ENCODE measurements around the gene F2RL1. TPM values are rescaled to one million over a fixed set of nuclear protein-coding genes. Genes with fewer than 3 reads are reported as not detected.

F2RL1 gene
- total RNA-seq, 1 donor from 2014 or later = 0.42 TPM

DNA sequence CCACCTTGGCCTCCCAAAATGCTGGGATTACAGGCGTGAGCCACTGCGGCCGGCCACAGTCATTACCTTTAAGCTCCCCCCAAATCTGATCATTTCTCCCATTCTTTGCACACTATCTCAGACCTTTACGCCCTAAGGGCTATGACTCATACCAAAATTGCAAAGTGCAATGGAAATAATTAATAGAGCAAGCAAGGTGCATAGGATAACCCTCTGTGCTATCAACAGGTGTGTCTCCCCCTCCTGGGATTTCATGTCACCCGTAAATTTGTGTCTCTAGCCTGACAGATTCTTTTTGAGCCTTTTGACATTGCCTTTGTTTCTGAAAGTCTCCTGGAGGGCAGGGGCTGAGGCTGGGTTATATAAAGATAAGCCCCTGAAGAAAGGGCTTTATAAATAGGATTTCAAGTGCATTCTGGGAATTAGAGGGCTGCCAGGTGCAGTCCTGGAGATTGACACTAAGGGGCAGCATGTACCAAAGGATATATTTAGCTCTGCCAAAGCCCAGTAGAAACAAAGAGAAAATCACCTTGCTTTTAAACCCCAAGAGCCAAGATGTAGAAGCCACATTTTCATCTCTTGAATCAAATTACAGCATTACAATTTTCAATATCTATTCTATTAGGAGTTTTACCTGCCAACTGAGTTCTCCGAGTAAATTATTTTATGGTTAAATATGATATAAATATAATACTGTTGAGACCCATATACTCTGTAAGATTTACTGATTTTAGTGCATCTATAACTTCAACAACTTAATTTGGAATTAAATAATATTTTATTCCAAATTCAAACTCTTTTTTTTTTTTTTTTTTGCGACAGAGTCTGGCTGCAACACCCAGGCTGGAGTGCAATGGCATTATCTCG lies 49.2 kb downstream of the F2RL1 start:
- no peaks in the 10 kb centered on the region for H3K36me3 Mint-ChIP-seq (ENCODE audit: unreplicated experiment)
- H3K9me3 Mint-ChIP-seq (ENCODE audit: unreplicated experiment) = no peaks in the 10 kb centered on the region
- no peaks in the 10 kb centered on the region for H3K27me3 Mint-ChIP-seq (ENCODE audit: unreplicated experiment)
- no peak overlapping the region for H3K4me3 Mint-ChIP-seq (ENCODE audit: unreplicated experiment)
- H3K4me1 Mint-ChIP-seq (ENCODE audit: low read depth, unreplicated experiment) = no peaks in the 10 kb centered on the region
- TF ChIP-seq, protein P1, sequence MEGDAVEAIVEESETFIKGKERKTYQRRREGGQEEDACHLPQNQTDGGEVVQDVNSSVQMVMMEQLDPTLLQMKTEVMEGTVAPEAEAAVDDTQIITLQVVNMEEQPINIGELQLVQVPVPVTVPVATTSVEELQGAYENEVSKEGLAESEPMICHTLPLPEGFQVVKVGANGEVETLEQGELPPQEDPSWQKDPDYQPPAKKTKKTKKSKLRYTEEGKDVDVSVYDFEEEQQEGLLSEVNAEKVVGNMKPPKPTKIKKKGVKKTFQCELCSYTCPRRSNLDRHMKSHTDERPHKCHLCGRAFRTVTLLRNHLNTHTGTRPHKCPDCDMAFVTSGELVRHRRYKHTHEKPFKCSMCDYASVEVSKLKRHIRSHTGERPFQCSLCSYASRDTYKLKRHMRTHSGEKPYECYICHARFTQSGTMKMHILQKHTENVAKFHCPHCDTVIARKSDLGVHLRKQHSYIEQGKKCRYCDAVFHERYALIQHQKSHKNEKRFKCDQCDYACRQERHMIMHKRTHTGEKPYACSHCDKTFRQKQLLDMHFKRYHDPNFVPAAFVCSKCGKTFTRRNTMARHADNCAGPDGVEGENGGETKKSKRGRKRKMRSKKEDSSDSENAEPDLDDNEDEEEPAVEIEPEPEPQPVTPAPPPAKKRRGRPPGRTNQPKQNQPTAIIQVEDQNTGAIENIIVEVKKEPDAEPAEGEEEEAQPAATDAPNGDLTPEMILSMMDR (IDR thresholded peaks at IDR 0.05; ENCODE audit: partially characterized antibody, unreplicated experiment) = peak; percentile 79
- DNase-seq = peak; percentile 77
- H3K27ac Mint-ChIP-seq (ENCODE audit: unreplicated experiment) = no peak overlapping the region

DNA sequence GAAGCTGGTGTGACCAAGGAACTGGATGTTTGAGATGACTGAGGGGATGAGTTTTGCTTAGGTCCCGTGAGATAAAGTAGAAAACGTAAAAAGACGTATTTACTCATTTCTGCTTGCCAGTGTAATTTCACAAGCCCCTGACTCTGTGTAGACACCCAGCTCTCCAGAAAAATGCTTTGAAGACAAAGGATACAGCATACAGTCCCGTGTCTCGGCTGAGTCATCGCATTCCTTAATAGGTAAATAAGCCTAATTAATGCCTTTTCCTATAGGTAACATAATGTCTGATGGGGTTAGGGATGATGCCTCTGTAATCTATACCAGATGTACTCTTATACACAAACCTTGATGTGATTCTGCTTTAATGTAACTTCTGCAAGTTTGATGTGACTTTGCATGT lies 51.2 kb downstream of the F2RL1 start:
- no peak overlapping the region for H3K27ac Mint-ChIP-seq (ENCODE audit: unreplicated experiment)
- peaks cover 2% of the 10 kb centered on the region for H3K4me1 Mint-ChIP-seq (ENCODE audit: low read depth, unreplicated experiment)
- no peaks in the 10 kb centered on the region for H3K36me3 Mint-ChIP-seq (ENCODE audit: unreplicated experiment)
- no peak for DNase-seq
- H3K4me3 Mint-ChIP-seq (ENCODE audit: unreplicated experiment) = no peak overlapping the region
- TF ChIP-seq, protein P1 (IDR thresholded peaks at IDR 0.05; ENCODE audit: partially characterized antibody, unreplicated experiment) = no peak
- H3K27me3 Mint-ChIP-seq (ENCODE audit: unreplicated experiment) = no peaks in the 10 kb centered on the region
- no peaks in the 10 kb centered on the region for H3K9me3 Mint-ChIP-seq (ENCODE audit: unreplicated experiment)

DNA sequence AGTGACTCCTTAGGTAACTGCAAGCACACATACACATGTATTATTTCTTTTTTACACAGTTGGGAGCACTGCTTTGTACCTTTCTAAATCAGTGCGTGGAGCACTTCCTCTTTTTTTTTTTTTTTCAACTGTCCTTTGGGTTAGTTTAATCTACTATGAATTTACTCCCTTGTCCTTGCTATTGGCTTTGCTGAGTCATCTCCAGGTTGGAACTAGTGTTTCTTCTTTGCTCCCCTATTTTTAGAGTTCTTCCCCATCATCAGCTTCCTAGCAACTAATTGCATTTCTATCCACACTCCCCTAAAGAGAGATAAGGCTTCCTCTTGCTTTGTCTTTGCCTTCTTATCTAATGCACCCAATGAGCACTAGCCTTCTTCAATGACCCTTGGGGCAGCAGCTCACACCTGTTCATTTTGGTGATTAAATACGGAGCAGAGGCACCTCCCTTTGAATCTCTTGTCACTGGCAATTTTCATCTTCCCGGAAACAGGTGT lies 55.3 kb downstream of the F2RL1 start:
- no peak overlapping the region for H3K27ac Mint-ChIP-seq (ENCODE audit: unreplicated experiment)
- no peak overlapping the region for H3K4me3 Mint-ChIP-seq (ENCODE audit: unreplicated experiment)
- peaks cover 2% of the 10 kb centered on the region for H3K4me1 Mint-ChIP-seq (ENCODE audit: low read depth, unreplicated experiment)
- no peaks in the 10 kb centered on the region for H3K27me3 Mint-ChIP-seq (ENCODE audit: unreplicated experiment)
- no peaks in the 10 kb centered on the region for H3K9me3 Mint-ChIP-seq (ENCODE audit: unreplicated experiment)
- H3K36me3 Mint-ChIP-seq (ENCODE audit: unreplicated experiment) = no peaks in the 10 kb centered on the region
- DNase-seq = no peak
- TF ChIP-seq, protein P1 (IDR thresholded peaks at IDR 0.05; ENCODE audit: partially characterized antibody, unreplicated experiment) = no peak

Other genes starting within 250 kb of the F2RL1 start
- not detected for gene F2RL2, start 195.6 kb upstream of the F2RL1 start, total RNA-seq (ENCODE audit: unreplicated experiment)
- gene F2R, start 102.9 kb upstream of the F2RL1 start, total RNA-seq (ENCODE audit: unreplicated experiment) = 59.3 TPM
- gene S100Z, start 31.0 kb downstream of the F2RL1 start, total RNA-seq (ENCODE audit: unreplicated experiment) = not detected
- gene CRHBP, start 134.0 kb downstream of the F2RL1 start, total RNA-seq (ENCODE audit: unreplicated experiment) = not detected
- 15.7 TPM for gene AGGF1, start 211.4 kb downstream of the F2RL1 start, total RNA-seq (ENCODE audit: unreplicated experiment)